ENCODE results near the gene FARP2. TPM values are rescaled to one million over a fixed set of nuclear protein-coding genes. Genes with fewer than 3 reads are reported as not detected.

FARP2 gene
- total RNA-seq, 1 donor from 2014 or later = 31.8 TPM

- Histone ChIP-seq H3K4me3 (ENCODE audit: low read depth, low read length) (no peak overlapping the region), H3K36me3 (ENCODE audit: control insufficient read depth, insufficient read depth, low read length) (no peaks in the 10 kb centered on the region), H3K27me3 (ENCODE audit: control insufficient read depth, insufficient read depth, low read length) (no peaks in the 10 kb centered on the region)
- TF ChIP-seq CTCF (IDR thresholded peaks at IDR 0.05; ENCODE audit: insufficient read depth, low read length, poor library complexity, severe bottlenecking) = no peak
- no peak for DNase-seq (ENCODE audit: low read depth)
Observed at GRCh38 chr2:241310917-241311566, 45.0 kb upstream of the FARP2 start.

DNA sequence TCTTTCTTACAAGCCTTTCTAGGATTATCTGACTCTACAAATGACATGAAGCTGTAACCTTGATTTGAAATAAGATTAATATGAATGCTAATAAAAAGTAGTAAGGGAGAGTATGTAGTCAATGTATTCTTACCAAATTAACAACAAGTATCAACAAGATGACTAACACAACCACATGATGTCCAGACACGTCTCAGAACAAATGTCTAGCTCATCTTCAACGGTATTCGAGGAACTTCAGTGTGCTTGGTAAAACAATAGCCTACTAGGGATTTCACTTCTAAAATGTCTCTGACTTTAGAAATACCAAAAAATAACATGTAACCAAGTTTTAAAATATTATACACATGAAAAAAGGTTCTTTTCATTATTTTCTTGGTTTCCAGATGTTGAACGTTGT lies 44.0 kb upstream of the FARP2 start:
- H3K27me3 ChIP-seq (ENCODE audit: control insufficient read depth, insufficient read depth, low read length) = no peaks in the 10 kb centered on the region
- TF ChIP-seq CTCF (IDR thresholded peaks at IDR 0.05; ENCODE audit: insufficient read depth, low read length, poor library complexity, severe bottlenecking) = no peak
- DNase-seq (ENCODE audit: low read depth) = no peak
- H3K4me3 ChIP-seq (ENCODE audit: low read depth, low read length) = no peak overlapping the region
- H3K36me3 ChIP-seq (ENCODE audit: control insufficient read depth, insufficient read depth, low read length) = no peaks in the 10 kb centered on the region

GRCh38 chr2:241313543-241314095 lies 42.5 kb upstream of the FARP2 start:
- H3K4me3 ChIP-seq (ENCODE audit: low read depth, low read length) = peak overlapping the region; percentile 63
- no peaks in the 10 kb centered on the region for H3K36me3 ChIP-seq (ENCODE audit: control insufficient read depth, insufficient read depth, low read length)
- no peak for TF ChIP-seq CTCF (IDR thresholded peaks at IDR 0.05; ENCODE audit: insufficient read depth, low read length, poor library complexity, severe bottlenecking)
- H3K27me3 ChIP-seq (ENCODE audit: control insufficient read depth, insufficient read depth, low read length) = no peaks in the 10 kb centered on the region
- DNase-seq (ENCODE audit: low read depth) = no peak

- Histone ChIP-seq H3K27me3 (ENCODE audit: control insufficient read depth, insufficient read depth, low read length) (no peaks in the 10 kb centered on the region), H3K4me3 (ENCODE audit: low read depth, low read length) (peak overlapping the region; percentile 63), H3K36me3 (ENCODE audit: control insufficient read depth, insufficient read depth, low read length) (no peaks in the 10 kb centered on the region)
- no peak for DNase-seq (ENCODE audit: low read depth)
- TF ChIP-seq CTCF (IDR thresholded peaks at IDR 0.05; ENCODE audit: insufficient read depth, low read length, poor library complexity, severe bottlenecking) = no peak
Observed at GRCh38 chr2:241314226-241315092, 41.6 kb upstream of the FARP2 start.

DNA sequence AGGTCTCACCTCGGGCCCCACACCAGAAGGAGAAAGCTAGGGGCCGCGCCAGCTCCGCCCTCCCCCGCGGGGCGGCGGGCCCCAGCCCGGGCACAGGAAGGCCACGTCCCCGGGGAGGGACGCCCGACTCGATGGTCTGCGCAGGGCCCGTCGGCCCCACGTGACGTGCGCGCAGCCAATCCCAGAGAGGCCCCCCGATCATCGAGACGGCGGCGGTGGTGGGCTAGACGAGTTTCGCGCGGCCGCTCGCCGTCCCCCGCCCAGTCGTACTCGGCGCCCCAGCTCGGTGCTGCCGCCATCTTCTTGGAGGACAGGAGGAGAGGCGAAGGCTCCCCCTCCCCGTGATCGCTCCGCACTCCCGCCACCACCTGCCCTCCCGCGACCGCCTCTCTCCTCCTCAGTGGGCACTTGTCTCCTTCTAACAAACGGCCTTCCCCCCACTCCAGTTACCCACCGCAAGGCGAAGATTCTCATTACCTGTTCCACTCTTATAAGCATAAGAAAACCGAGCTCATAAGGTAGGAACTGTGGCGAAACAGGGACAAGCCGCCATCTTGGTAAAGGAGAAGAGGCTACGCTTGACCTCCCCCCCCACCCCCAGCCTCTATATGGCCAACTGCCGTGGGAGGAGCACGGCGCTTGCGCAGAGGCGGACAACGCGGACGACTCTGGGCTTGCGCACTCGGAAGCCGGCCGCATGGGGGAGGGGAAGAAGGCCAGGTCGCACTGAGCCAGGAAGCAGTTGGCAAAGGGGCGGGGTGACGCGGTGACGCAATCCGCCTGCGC lies 40.8 kb upstream of the FARP2 start, which contains the start of gene HDLBP:
Gene HDLBP (minus strand): TSS at position 580 of the 786 bp plus-strand sequence. CDS start 48,803 bp downstream, outside the sequence.
- peak; percentile 44 for TF ChIP-seq CTCF (IDR thresholded peaks at IDR 0.05; ENCODE audit: insufficient read depth, low read length, poor library complexity, severe bottlenecking)
- no peaks in the 10 kb centered on the region for H3K27me3 ChIP-seq (ENCODE audit: control insufficient read depth, insufficient read depth, low read length)
- H3K4me3 ChIP-seq (ENCODE audit: low read depth, low read length) = peak within 1 kb of the TSS; percentile 72
- DNase-seq (ENCODE audit: low read depth) = peak; percentile 91
- no peaks in the 10 kb centered on the region for H3K36me3 ChIP-seq (ENCODE audit: control insufficient read depth, insufficient read depth, low read length)

All from kidney epithelial cell (primary cell).